ENCODE data around the gene CAP1.

GRCh38 chr1:40034869-40035268 lies 5.7 kb upstream of the CAP1 start:
- no peak for TF ChIP-seq YY1 (IDR thresholded peaks at IDR 0.05; ENCODE audit: insufficient read depth, insufficient read length)
- no peak for TF ChIP-seq SUZ12 (IDR thresholded peaks at IDR 0.05; ENCODE audit: extremely low read depth, insufficient read depth, insufficient read length)

Data from NT2/D1 (cell line).